ENCODE measurements around the gene PDE6D. TPM values are rescaled to one million over a fixed set of nuclear protein-coding genes. Genes with fewer than 3 reads are reported as not detected.

Gene PDE6D
- total and polyA plus RNA-seq, 2 of the 13 experiments (the other 11 are each of a cell fraction or from before 2014, with no cell fraction given): 14.1 to 23.2 TPM

DNA sequence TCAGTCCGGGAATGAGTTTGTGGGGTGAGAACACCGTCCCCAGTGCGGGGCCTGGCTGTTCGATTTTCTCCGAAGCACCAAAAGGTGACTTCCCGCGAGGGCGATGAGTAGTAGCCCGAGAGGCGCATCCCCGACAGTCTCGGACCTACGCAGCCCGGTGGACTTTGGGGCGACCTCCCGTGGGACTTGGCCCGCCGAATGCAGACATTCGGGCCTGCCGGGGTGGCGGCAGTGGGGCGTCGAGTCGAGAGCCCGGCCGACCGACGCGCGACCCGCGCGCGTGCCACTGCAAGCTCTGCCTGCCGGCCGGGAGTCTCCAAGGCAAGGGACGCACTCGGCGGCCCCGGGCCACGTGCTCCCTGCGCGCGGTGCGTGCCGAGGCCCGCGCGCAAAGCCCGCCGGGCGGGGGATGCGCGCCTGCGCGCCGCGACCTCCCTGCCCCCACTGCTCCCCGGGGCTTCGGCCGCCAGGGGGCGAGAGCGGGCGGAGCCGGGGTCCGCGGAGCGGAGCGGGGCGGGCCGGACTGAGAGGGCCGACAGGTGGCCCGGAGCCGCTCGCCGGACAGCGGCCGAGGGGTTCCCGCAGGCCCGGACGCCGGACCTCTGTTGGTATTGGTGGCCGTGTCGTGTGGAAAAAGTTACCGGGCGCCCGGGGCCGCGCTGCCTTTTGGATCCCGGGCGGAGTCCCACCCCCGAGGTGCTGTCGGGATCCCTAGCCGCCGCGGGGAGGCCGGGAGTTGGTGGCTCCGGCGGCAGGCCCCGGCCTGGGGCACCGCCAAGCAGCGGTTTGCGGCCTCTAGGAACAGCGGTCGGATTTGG lies 70.9 kb downstream of the PDE6D start (continued):
- TF ChIP-seq, protein P1, sequence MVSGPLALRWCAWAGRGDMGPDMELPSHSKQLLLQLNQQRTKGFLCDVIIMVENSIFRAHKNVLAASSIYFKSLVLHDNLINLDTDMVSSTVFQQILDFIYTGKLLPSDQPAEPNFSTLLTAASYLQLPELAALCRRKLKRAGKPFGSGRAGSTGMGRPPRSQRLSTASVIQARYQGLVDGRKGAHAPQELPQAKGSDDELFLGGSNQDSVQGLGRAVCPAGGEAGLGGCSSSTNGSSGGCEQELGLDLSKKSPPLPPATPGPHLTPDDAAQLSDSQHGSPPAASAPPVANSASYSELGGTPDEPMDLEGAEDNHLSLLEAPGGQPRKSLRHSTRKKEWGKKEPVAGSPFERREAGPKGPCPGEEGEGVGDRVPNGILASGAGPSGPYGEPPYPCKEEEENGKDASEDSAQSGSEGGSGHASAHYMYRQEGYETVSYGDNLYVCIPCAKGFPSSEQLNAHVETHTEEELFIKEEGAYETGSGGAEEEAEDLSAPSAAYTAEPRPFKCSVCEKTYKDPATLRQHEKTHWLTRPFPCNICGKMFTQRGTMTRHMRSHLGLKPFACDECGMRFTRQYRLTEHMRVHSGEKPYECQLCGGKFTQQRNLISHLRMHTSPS (CRISPR knock-in tag; IDR thresholded peaks at IDR 0.05; ENCODE audit: low read depth): no peak; the same call in 1 of the 2 replicates
- TF ChIP-seq, protein P2, sequence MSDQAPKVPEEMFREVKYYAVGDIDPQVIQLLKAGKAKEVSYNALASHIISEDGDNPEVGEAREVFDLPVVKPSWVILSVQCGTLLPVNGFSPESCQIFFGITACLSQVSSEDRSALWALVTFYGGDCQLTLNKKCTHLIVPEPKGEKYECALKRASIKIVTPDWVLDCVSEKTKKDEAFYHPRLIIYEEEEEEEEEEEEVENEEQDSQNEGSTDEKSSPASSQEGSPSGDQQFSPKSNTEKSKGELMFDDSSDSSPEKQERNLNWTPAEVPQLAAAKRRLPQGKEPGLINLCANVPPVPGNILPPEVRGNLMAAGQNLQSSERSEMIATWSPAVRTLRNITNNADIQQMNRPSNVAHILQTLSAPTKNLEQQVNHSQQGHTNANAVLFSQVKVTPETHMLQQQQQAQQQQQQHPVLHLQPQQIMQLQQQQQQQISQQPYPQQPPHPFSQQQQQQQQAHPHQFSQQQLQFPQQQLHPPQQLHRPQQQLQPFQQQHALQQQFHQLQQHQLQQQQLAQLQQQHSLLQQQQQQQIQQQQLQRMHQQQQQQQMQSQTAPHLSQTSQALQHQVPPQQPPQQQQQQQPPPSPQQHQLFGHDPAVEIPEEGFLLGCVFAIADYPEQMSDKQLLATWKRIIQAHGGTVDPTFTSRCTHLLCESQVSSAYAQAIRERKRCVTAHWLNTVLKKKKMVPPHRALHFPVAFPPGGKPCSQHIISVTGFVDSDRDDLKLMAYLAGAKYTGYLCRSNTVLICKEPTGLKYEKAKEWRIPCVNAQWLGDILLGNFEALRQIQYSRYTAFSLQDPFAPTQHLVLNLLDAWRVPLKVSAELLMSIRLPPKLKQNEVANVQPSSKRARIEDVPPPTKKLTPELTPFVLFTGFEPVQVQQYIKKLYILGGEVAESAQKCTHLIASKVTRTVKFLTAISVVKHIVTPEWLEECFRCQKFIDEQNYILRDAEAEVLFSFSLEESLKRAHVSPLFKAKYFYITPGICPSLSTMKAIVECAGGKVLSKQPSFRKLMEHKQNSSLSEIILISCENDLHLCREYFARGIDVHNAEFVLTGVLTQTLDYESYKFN (CRISPR knock-in tag; conservative IDR thresholded peaks at IDR 0.05): peak; percentile 54
- TF ChIP-seq ZBTB42 (CRISPR knock-in tag; IDR thresholded peaks at IDR 0.05) (peak; percentile 98), KLF11 (CRISPR knock-in tag; IDR thresholded peaks at IDR 0.05) (peak; percentile 60; the same call in 1 of the 2 replicates), AKAP8 (CRISPR knock-in tag; IDR thresholded peaks at IDR 0.05) (peak; percentile 100), HES4 (CRISPR knock-in tag; IDR thresholded peaks at IDR 0.05; ENCODE audit: borderline replicate concordance) (peak; percentile 100), SIN3A (IDR thresholded peaks at IDR 0.05; ENCODE audit: borderline replicate concordance, low read depth, low read length) (peak; percentile 91; the same call in 1 of the 2 replicates), ZNF678 (CRISPR knock-in tag; IDR thresholded peaks at IDR 0.05) (peak; percentile 100), ZBTB49 (CRISPR knock-in tag; IDR thresholded peaks at IDR 0.05; ENCODE audit: borderline replicate concordance) (peak; percentile 76; the same call in 1 of the 2 replicates), ZFP91 (CRISPR knock-in tag; IDR thresholded peaks at IDR 0.05; ENCODE audit: borderline replicate concordance) (peak; percentile 80), SIN3B (IDR thresholded peaks at IDR 0.05; ENCODE audit: low read length) (peak; percentile 48; the same call in 1 of the 2 replicates), ATM (IDR thresholded peaks at IDR 0.05; ENCODE audit: borderline replicate concordance) (no peak), ZNF839 (CRISPR knock-in tag; IDR thresholded peaks at IDR 0.05; ENCODE audit: borderline replicate concordance) (peak; percentile 94; the same call in 1 of the 2 replicates), MLLT10 (CRISPR knock-in tag; IDR thresholded peaks at IDR 0.05) (no peak), ZNF333 (CRISPR knock-in tag; IDR thresholded peaks at IDR 0.05; ENCODE audit: borderline replicate concordance) (peak; percentile 84), JARID2 (CRISPR knock-in tag; IDR thresholded peaks at IDR 0.05; ENCODE audit: insufficient replicate concordance) (no peak), ATAD3A (CRISPR knock-in tag; IDR thresholded peaks at IDR 0.05) (peak; percentile 85), KLF16 (CRISPR knock-in tag; IDR thresholded peaks at IDR 0.05) (peak; percentile 84 to 93; a peak in 3 of 4 replicates), RFXAP (CRISPR knock-in tag; IDR thresholded peaks at IDR 0.05; ENCODE audit: borderline replicate concordance) (peak; percentile 98), MBD4 (IDR thresholded peaks at IDR 0.05; ENCODE audit: borderline replicate concordance, low read length) (no peak)
